DMS79 treated with DMSO at 0.1 percent for 48 hours (cell line): ENCODE results near the gene PHOX2A.
A peak's percentile ranks its signal among the peaks of the same experiment; 100 is the strongest.

Experiments
- DNase-seq: peaks from one replicate; lab custom pipeline; 2025; lab: John Stamatoyannopoulos, UW

The PHOX2A gene

GRCh38 chr11:72249961-72250360, 6.0 kb upstream of the PHOX2A start:
- DNase-seq, result no peak

- DNase-seq, result no peak
These were observed 3.6 kb upstream of the PHOX2A start for GRCh38 chr11:72247584-72247983.

GRCh38 chr11:72245263-72245816, 1.4 kb upstream of the PHOX2A start:
- DNase-seq, result no peak

GRCh38 chr11:72244361-72245262, 636 bp upstream of the PHOX2A start:
- DNase-seq, result no peak

- DNase-seq, result no peak
These were observed 560 bp downstream of the PHOX2A start for GRCh38 chr11:72243173-72244059.

GRCh38 chr11:72242141-72242540, 1.8 kb downstream of the PHOX2A start:
- no peak for DNase-seq

- no peak for DNase-seq
These were observed 2.6 kb downstream of the PHOX2A start for GRCh38 chr11:72241291-72241781.

- peak; percentile 31 for DNase-seq
These were observed 3.3 kb downstream of the PHOX2A start for GRCh38 chr11:72240461-72241290.

GRCh38 chr11:72239849-72240460, 4.0 kb downstream of the PHOX2A start:
- DNase-seq, result peak; percentile 20

GRCh38 chr11:72239313-72239848, 4.6 kb downstream of the PHOX2A start:
- no peak for DNase-seq

- DNase-seq, result no peak
These were observed 5.3 kb downstream of the PHOX2A start for GRCh38 chr11:72238492-72239312.

GRCh38 chr11:72238040-72238450, 5.9 kb downstream of the PHOX2A start:
- peak; percentile 49 for DNase-seq

- DNase-seq, result no peak
These were observed 6.7 kb downstream of the PHOX2A start for GRCh38 chr11:72237112-72237931.

- DNase-seq, result no peak
These were observed 7.2 kb downstream of the PHOX2A start for GRCh38 chr11:72236774-72237111.

- DNase-seq, result no peak
These were observed 7.8 kb downstream of the PHOX2A start for GRCh38 chr11:72236083-72236697.

- no peak for DNase-seq
These were observed 8.5 kb downstream of the PHOX2A start for GRCh38 chr11:72235351-72236057.

GRCh38 chr11:72234920-72235319, 9.1 kb downstream of the PHOX2A start:
- no peak for DNase-seq

- DNase-seq, result no peak
These were observed 9.5 kb downstream of the PHOX2A start for GRCh38 chr11:72234514-72234830.
